Measurements from ENCODE around the gene PPP2R2D.

GRCh38 chr10:131875501-131875900, 25.3 kb upstream of the PPP2R2D start:
- no peak for TF ChIP-seq ZC3H10 (CRISPR knock-in tag; IDR thresholded peaks at IDR 0.05)
- TF ChIP-seq PATZ1 (CRISPR knock-in tag; IDR thresholded peaks at IDR 0.05; ENCODE audit: borderline replicate concordance): no peak
- no peak for TF ChIP-seq TSHZ2 (CRISPR knock-in tag; IDR thresholded peaks at IDR 0.05)
- no peak for TF ChIP-seq CREB5 (CRISPR knock-in tag; IDR thresholded peaks at IDR 0.05; ENCODE audit: low read depth)
- no peak for TF ChIP-seq OSR1 (CRISPR knock-in tag; IDR thresholded peaks at IDR 0.05)
- no peak for TF ChIP-seq RARB (CRISPR knock-in tag; IDR thresholded peaks at IDR 0.05)

Measured in SK-N-SH treated with all-trans-retinoic acid at 6 μM for 48 hours (cell line).